ENCODE data around the gene ABLIM1.

- TF ChIP-seq CTCF (IDR thresholded peaks at IDR 0.05) = no peak
- TF ChIP-seq POLR2A (IDR thresholded peaks at IDR 0.05) = no peak
- no peak for TF ChIP-seq POLR2AphosphoS5 (IDR thresholded peaks at IDR 0.05)
- TF ChIP-seq EP300 (IDR thresholded peaks at IDR 0.05) = no peak
Observed at GRCh38 chr10:114553436-114553835, 104.6 kb downstream of the ABLIM1 start.
